ENCODE data around the gene LIFR. TPM values are rescaled to one million over a fixed set of nuclear protein-coding genes. Genes with fewer than 3 reads are reported as not detected.

The LIFR gene
- polyA plus RNA-seq, 1 donor from 2014 or later: 5.8 TPM

- Histone ChIP-seq H3K4me3 (ENCODE audit: low read length) (no peak overlapping the region), H3K27ac (ENCODE audit: low read length) (no peak overlapping the region), H3K79me2 (replicated peaks; ENCODE audit: insufficient read depth, low read length) (no peaks in the 10 kb centered on the region), H3K9me2 (ENCODE audit: insufficient read depth, low read length) (no peaks in the 10 kb centered on the region), H3F3A (ENCODE audit: insufficient read depth, low read length, poor library complexity, severe bottlenecking) (peaks cover 5% of the 10 kb centered on the region), H3K9ac (ENCODE audit: low read length) (no peak overlapping the region), H3K9me3 (ENCODE audit: low read length) (no peaks in the 10 kb centered on the region), H3K4me2 (ENCODE audit: low read length) (no peak overlapping the region), H3K27me3 (ENCODE audit: insufficient read depth, low read depth, low read length) (no peaks in the 10 kb centered on the region), H2AFZ (ENCODE audit: low read depth, low read length) (no peak overlapping the region), H4K20me1 (ENCODE audit: insufficient read depth) (no peaks in the 10 kb centered on the region), H3K36me3 (ENCODE audit: insufficient read depth, low read length) (no peaks in the 10 kb centered on the region)
- no peak for TF ChIP-seq EP300 (conservative IDR thresholded peaks at IDR 0.05; ENCODE audit: poor library complexity, severe bottlenecking)
- TF ChIP-seq MXI1 (conservative IDR thresholded peaks at IDR 0.05; ENCODE audit: poor library complexity, severe bottlenecking): no peak
- TF ChIP-seq REST (IDR thresholded peaks at IDR 0.05; ENCODE audit: borderline replicate concordance): no peak
- TF ChIP-seq SMC3 (conservative IDR thresholded peaks at IDR 0.05; ENCODE audit: poor library complexity): no peak
- TF ChIP-seq EZH2 (IDR thresholded peaks at IDR 0.05; ENCODE audit: borderline replicate concordance, insufficient read depth, low read length, poor library complexity, severe bottlenecking): no peak
- TF ChIP-seq TAF1 (IDR thresholded peaks at IDR 0.05; ENCODE audit: low read depth): no peak
- no peak for TF ChIP-seq CTCF (IDR thresholded peaks at IDR 0.05; ENCODE audit: poor library complexity, severe bottlenecking)
- TF ChIP-seq POLR2AphosphoS5 (IDR thresholded peaks at IDR 0.05): no peak
- no peak for TF ChIP-seq RAD21 (conservative IDR thresholded peaks at IDR 0.05)
Measured at GRCh38 chr5:38465061-38465460, 91.4 kb downstream of the LIFR start.

GRCh38 chr5:38463634-38464521 is 92.6 kb downstream of the LIFR start:
- H3K79me2 ChIP-seq (replicated peaks; ENCODE audit: insufficient read depth, low read length): no peaks in the 10 kb centered on the region
- peak overlapping the region; percentile 38 for H3K4me3 ChIP-seq (ENCODE audit: low read length)
- peaks cover 5% of the 10 kb centered on the region for H3F3A ChIP-seq (ENCODE audit: insufficient read depth, low read length, poor library complexity, severe bottlenecking)
- H3K4me2 ChIP-seq (ENCODE audit: low read length): no peak overlapping the region
- no peaks in the 10 kb centered on the region for H3K9me3 ChIP-seq (ENCODE audit: low read length)
- no peak overlapping the region for H2AFZ ChIP-seq (ENCODE audit: low read depth, low read length)
- H3K9ac ChIP-seq (ENCODE audit: low read length): no peak overlapping the region
- H3K36me3 ChIP-seq (ENCODE audit: insufficient read depth, low read length): no peaks in the 10 kb centered on the region
- no peaks in the 10 kb centered on the region for H3K27me3 ChIP-seq (ENCODE audit: insufficient read depth, low read depth, low read length)
- H3K27ac ChIP-seq (ENCODE audit: low read length): peak overlapping the region; percentile 22
- TF ChIP-seq POLR2AphosphoS5 (IDR thresholded peaks at IDR 0.05) (peak; percentile 78), REST (IDR thresholded peaks at IDR 0.05; ENCODE audit: borderline replicate concordance) (peak; percentile 85), EZH2 (IDR thresholded peaks at IDR 0.05; ENCODE audit: borderline replicate concordance, insufficient read depth, low read length, poor library complexity, severe bottlenecking) (no peak), EP300 (conservative IDR thresholded peaks at IDR 0.05; ENCODE audit: poor library complexity, severe bottlenecking) (peak; percentile 94)
- H4K20me1 ChIP-seq (ENCODE audit: insufficient read depth): no peaks in the 10 kb centered on the region
- no peaks in the 10 kb centered on the region for H3K9me2 ChIP-seq (ENCODE audit: insufficient read depth, low read length)

Data from neural cell (in vitro differentiated cells).